Endothelial cell (in vitro differentiated cells): Measurements from ENCODE around the gene CALML3. TPM values are rescaled to one million over a fixed set of nuclear protein-coding genes. Genes with fewer than 3 reads are reported as not detected.

Experiments used
- DNase-seq: peaks from one replicate; pipeline ENCODE4 v3.0.0; 2021; ENCODE audit warnings: low spot score
- H3K27ac Mint-ChIP-seq: one replicate; pipeline ENCODE4 v1.8.0; 2021; ENCODE audit warnings: mixed read lengths, inconsistent platforms; ENCODE audit not compliant: unreplicated experiment
- H3K27me3 Mint-ChIP-seq: one replicate; pipeline ENCODE4 v1.8.0; 2021; ENCODE audit warnings: mild to moderate bottlenecking, moderate library complexity, mixed read lengths, inconsistent platforms; ENCODE audit not compliant: unreplicated experiment
- H3K36me3 Mint-ChIP-seq: one replicate; pipeline ENCODE4 v1.8.0; 2021; ENCODE audit warnings: mild to moderate bottlenecking, low read depth, mixed read lengths, inconsistent platforms; ENCODE audit not compliant: unreplicated experiment
- H3K4me1 Mint-ChIP-seq: one replicate; pipeline ENCODE4 v1.8.0; 2021; ENCODE audit warnings: mild to moderate bottlenecking, mixed read lengths, inconsistent platforms; ENCODE audit not compliant: unreplicated experiment
- H3K4me3 Mint-ChIP-seq: one replicate; pipeline ENCODE4 v1.8.0; 2021; ENCODE audit warnings: mild to moderate bottlenecking, mixed read lengths, inconsistent platforms; ENCODE audit not compliant: unreplicated experiment
- H3K9me3 Mint-ChIP-seq: one replicate; pipeline ENCODE4 v1.8.0; 2021; ENCODE audit warnings: mixed read lengths, inconsistent platforms; ENCODE audit not compliant: unreplicated experiment
- CTCF ChIP-seq: fragments of 200-600 bp; sonication (generic); IDR thresholded peaks from one replicate; pipeline ENCODE4 v1.5.0; 2021; ENCODE audit warnings: antibody characterized with exemption; ENCODE audit not compliant: unreplicated experiment
- total RNA-seq: library from RNA; stranded (reverse); fragmentation: NEBNext Ultra II Directional; extraction: Animal tissue kit (Norgen Biotek cat#: 25700); gene quantifications from one replicate; pipeline ENCODE4 v1.2.1, GENCODE V29; 2021; ENCODE audit not compliant: unreplicated experiment

CALML3 gene
- total RNA-seq, 1 donor from 2014 or later = not detected

GRCh38 chr10:5478694-5479305 is 46.0 kb upstream of the CALML3 start:
- no peak for TF ChIP-seq CTCF
- DNase-seq = no peak
- no peak overlapping the region for H3K4me3 Mint-ChIP-seq
- H3K36me3 Mint-ChIP-seq = peaks cover 7% of the 10 kb centered on the region
- no peaks in the 10 kb centered on the region for H3K9me3 Mint-ChIP-seq
- H3K4me1 Mint-ChIP-seq = peaks cover 28% of the 10 kb centered on the region
- peak overlapping the region; percentile 64 for H3K27ac Mint-ChIP-seq
- peaks cover 2% of the 10 kb centered on the region for H3K27me3 Mint-ChIP-seq

- Mint-ChIP-seq H3K4me1 (peaks cover 28% of the 10 kb centered on the region), H3K9me3 (no peaks in the 10 kb centered on the region), H3K27me3 (peaks cover 2% of the 10 kb centered on the region), H3K36me3 (peaks cover 7% of the 10 kb centered on the region), H3K27ac (peak overlapping the region; percentile 64), H3K4me3 (no peak overlapping the region)
- no peak for TF ChIP-seq CTCF
- DNase-seq = no peak
Measured at GRCh38 chr10:5479481-5480161, 45.1 kb upstream of the CALML3 start.

- DNase-seq = no peak
- TF ChIP-seq CTCF = no peak
- peaks cover 2% of the 10 kb centered on the region for H3K27me3 Mint-ChIP-seq
- H3K9me3 Mint-ChIP-seq = no peaks in the 10 kb centered on the region
- peaks cover 7% of the 10 kb centered on the region for H3K36me3 Mint-ChIP-seq
- peak overlapping the region; percentile 18 for H3K27ac Mint-ChIP-seq
- no peak overlapping the region for H3K4me3 Mint-ChIP-seq
- H3K4me1 Mint-ChIP-seq = peaks cover 28% of the 10 kb centered on the region
Measured at GRCh38 chr10:5480162-5480941, 44.4 kb upstream of the CALML3 start.

- H3K27me3 Mint-ChIP-seq = peaks cover 5% of the 10 kb centered on the region
- no peak overlapping the region for H3K27ac Mint-ChIP-seq
- H3K4me3 Mint-ChIP-seq = peak overlapping the region; percentile 28
- peaks cover 7% of the 10 kb centered on the region for H3K36me3 Mint-ChIP-seq
- TF ChIP-seq CTCF = no peak
- DNase-seq = no peak
- peaks cover 31% of the 10 kb centered on the region for H3K4me1 Mint-ChIP-seq
- H3K9me3 Mint-ChIP-seq = no peaks in the 10 kb centered on the region
Measured at GRCh38 chr10:5481121-5481520, 43.6 kb upstream of the CALML3 start.
